ENCODE measurements around the gene LCMT2. TPM values are rescaled to one million over a fixed set of nuclear protein-coding genes. Genes with fewer than 3 reads are reported as not detected.

Gene LCMT2
- total and polyA plus RNA-seq, 2 of the 8 experiments (the other 6 are each of a cell fraction or from before 2014, with no cell fraction given), result 11.2 to 11.9 TPM

DNA sequence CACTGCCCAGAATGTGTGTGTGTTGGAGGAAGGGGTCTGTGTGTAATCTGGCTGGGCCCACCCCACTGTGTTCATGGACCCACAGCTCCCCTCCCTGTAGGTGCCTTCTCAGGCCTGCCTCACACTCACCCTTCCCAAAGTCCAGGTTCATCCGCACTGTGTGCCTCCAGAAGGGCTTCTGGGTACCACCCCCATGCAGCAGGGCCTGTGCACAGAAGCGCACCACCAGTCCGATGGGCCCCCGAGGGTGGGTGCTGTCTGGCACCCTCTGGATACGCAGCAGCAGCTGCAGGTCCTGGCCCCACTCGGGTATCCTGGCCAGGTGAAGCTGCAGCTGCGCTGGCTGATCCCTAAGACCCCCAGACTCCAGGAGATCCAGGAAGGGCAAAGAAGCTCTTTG is 50.9 kb downstream of the LCMT2 start (continued):
- no peak for TF ChIP-seq SP2 (IDR thresholded peaks at IDR 0.05; ENCODE audit: low read length)
- TF ChIP-seq, protein P1, sequence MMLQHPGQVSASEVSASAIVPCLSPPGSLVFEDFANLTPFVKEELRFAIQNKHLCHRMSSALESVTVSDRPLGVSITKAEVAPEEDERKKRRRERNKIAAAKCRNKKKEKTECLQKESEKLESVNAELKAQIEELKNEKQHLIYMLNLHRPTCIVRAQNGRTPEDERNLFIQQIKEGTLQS (IDR thresholded peaks at IDR 0.05; ENCODE audit: insufficient read depth, low read depth, low read length), result no peak

Measured in H1 (cell line).